GM06990 (cell line): ENCODE data around the gene KRT28.

Experiments used
- DNase-seq: peaks from one replicate; pipeline ENCODE4 v3.0.0-alpha.2; 2011; ENCODE audit not compliant: insufficient read length; ENCODE audit errors: extremely low read depth
- H3K27me3 ChIP-seq: replicated peaks from 2 replicates; pipeline ENCODE4 v1.6.0; 2011; ENCODE audit warnings: low read length; ENCODE audit not compliant: control insufficient read depth, insufficient read depth
- H3K36me3 ChIP-seq: 2 replicates; pipeline ENCODE4 v1.5.1; 2011; ENCODE audit warnings: low read length; ENCODE audit not compliant: control insufficient read depth, insufficient read depth
- H3K4me3 ChIP-seq: replicated peaks from 2 replicates; pipeline ENCODE4 v1.5.1; 2011; ENCODE audit warnings: low read depth, mild to moderate bottlenecking, control low read depth, low read length
- TF ChIP-seq, protein P1 (sequence below): IDR thresholded peaks from 2 replicates; pipeline ENCODE4 v1.5.1; 2011; ENCODE audit warnings: low read length, control low read depth, mild to moderate bottlenecking, inconsistent platforms; ENCODE audit not compliant: insufficient read depth, poor library complexity, severe bottlenecking

KRT28 gene

DNA sequence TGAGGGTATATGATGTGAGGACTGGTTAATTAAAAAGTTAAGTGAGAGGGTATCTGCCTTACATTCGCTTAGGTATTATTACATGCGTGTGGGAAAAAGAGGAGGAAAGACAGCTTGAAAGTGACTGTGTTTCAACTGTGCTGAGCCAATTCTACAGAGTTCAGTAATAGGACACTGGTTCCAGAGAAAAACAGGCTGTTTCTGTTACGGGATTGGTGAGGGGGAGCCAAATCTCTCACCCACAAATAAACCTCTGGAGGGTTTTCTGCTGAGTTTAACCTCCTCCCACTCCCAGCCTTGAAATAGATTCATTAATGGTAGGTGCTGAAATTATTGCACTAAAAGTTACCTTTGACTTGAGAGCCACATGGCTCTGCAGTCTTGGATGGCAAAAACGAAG lies 23.8 kb downstream of the KRT28 start:
- H3K4me3 ChIP-seq = no peak overlapping the region
- DNase-seq = no peak
- no peaks in the 10 kb centered on the region for H3K27me3 ChIP-seq
- H3K36me3 ChIP-seq = no peaks in the 10 kb centered on the region
- TF ChIP-seq, protein P1, sequence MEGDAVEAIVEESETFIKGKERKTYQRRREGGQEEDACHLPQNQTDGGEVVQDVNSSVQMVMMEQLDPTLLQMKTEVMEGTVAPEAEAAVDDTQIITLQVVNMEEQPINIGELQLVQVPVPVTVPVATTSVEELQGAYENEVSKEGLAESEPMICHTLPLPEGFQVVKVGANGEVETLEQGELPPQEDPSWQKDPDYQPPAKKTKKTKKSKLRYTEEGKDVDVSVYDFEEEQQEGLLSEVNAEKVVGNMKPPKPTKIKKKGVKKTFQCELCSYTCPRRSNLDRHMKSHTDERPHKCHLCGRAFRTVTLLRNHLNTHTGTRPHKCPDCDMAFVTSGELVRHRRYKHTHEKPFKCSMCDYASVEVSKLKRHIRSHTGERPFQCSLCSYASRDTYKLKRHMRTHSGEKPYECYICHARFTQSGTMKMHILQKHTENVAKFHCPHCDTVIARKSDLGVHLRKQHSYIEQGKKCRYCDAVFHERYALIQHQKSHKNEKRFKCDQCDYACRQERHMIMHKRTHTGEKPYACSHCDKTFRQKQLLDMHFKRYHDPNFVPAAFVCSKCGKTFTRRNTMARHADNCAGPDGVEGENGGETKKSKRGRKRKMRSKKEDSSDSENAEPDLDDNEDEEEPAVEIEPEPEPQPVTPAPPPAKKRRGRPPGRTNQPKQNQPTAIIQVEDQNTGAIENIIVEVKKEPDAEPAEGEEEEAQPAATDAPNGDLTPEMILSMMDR = no peak

DNA sequence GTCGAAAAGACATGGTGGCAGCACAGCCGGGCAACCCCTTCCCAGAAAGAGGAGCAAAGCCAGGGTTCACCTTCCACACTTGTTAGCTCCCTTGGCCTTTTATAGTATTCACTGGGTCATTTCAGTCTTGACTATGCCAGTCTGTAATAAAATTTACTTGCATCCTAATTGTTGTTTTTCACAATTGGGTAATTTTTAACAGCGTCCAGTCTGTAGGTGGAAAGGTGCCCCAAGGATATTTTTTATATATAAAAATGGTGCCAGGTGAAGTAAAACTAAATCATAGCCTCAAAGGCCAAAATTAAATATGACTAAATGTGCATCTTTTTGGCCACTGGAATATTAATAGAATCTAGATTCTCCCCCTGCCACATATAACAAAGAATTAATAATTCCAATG lies 27.7 kb downstream of the KRT28 start, which contains the start of gene KRT26:
Gene KRT26 (minus strand): TSS at position 101 of the 400 bp plus-strand sequence. CDS start 88 bp downstream, at position 13.
- no peaks in the 10 kb centered on the region; the same call in 1 of the 2 replicates for H3K27me3 ChIP-seq
- no peak for DNase-seq
- H3K4me3 ChIP-seq = no peak within 1 kb of the TSS
- H3K36me3 ChIP-seq = no peaks in the 10 kb centered on the region
- TF ChIP-seq, protein P1 = no peak

DNA sequence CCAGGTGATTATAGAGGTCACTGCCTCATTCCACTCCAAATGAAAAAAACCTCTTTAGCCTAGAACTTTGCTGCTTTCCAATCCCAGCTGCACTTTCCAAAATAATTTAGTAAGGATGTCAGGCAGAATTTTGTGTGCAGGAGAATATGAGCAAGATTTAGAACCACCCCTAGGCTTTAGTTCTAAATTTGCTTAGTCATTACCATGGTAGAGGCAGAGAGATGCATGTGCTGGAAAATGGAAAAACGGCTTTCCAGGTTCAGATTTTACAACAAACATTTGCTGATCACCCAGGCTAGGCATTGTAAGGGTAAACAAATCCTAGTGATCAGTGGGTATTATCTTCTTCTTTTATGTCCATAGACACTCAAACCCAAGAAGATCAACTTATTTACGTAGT lies 34.1 kb downstream of the KRT28 start:
- Histone ChIP-seq H3K27me3 (no peaks in the 10 kb centered on the region; the same call in 1 of the 2 replicates), H3K4me3 (no peak overlapping the region), H3K36me3 (no peaks in the 10 kb centered on the region)
- TF ChIP-seq, protein P1 = no peak
- DNase-seq = no peak

DNA sequence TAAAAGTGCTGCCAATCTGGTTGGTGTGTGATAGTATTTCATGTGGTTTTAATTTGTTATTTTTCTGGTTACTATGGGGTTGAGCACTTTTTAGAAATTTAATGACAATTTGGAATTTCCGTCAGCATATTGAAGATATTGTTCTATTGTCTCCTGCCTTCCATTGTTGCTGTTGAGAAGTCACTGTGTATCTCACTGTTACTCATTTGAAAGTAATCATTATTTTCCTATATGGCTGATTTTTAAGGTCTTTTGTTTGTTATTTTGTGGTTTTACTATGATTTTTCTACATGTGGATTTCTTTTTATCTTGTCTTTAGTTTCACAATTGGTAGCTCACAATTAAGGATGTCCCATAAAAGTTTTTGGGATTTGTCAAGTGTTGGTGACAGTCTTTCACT lies 36.0 kb downstream of the KRT28 start:
- no peaks in the 10 kb centered on the region for H3K27me3 ChIP-seq
- no peaks in the 10 kb centered on the region for H3K36me3 ChIP-seq
- DNase-seq = no peak
- TF ChIP-seq, protein P1 = no peak
- H3K4me3 ChIP-seq = no peak overlapping the region

DNA sequence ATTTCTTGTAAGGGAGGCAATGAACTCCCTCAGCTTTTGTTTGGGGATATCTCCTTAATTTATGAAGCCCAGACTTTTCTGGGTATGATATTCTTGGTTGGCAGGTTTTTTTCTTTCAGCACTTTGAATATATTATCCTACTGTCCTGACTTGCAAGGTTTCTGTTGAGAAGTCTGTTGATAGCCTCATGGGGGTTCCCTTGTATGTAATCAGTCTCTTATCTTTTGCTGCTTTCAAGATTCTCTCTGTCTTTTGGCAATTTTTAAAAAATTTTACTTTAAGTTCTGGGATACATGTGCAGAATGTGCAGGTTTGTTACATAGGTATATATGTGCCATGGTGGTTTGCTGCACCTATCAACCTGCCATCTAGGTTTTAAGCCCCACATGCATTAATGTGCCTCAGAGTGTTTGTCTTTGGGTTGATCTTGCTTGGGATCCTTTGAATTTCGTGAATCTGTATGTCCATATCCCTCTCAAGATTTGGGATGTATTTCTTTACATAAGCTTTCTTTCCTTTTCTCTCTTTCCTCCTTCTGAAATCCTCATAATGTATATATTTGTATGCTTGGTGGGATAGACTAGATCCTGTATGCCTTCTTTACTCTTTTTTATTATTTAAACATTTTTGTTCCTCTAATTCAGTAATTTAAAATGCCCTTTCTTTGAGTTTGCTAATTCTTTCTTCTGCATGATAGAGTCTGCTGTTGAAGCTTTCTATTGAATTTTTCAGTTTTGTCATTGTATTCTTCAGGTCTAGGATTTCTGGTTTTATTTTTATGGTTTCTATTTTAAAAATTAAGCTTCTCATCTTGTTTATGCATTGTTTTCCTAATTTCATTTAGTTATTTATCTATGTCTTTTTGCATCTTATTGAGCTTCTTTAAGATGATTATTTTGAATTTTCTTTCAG lies 39.4 kb downstream of the KRT28 start:
- Histone ChIP-seq H3K36me3 (no peaks in the 10 kb centered on the region), H3K27me3 (no peaks in the 10 kb centered on the region), H3K4me3 (no peak overlapping the region)
- DNase-seq = no peak
- TF ChIP-seq, protein P1 = no peak
